Measurements from ENCODE around the gene NHERF1. TPM values are rescaled to one million over a fixed set of nuclear protein-coding genes. Genes with fewer than 3 reads are reported as not detected.

Gene NHERF1
- total RNA-seq, 1 donor from 2014 or later, result 36.3 TPM

- no peak for FAIRE-seq
- Mint-ChIP-seq H3K36me3 (ENCODE audit: low read depth, unreplicated experiment) (no peaks in the 10 kb centered on the region), H3K27me3 (ENCODE audit: low read depth, unreplicated experiment) (peaks cover 5% of the 10 kb centered on the region), H3K9me3 (ENCODE audit: unreplicated experiment) (no peaks in the 10 kb centered on the region), H3K4me3 (ENCODE audit: unreplicated experiment) (no peak overlapping the region), H3K27ac (ENCODE audit: unreplicated experiment) (no peak overlapping the region), H3K4me1 (ENCODE audit: low read depth, unreplicated experiment) (peaks cover 17% of the 10 kb centered on the region)
- Histone ChIP-seq H3K9ac (ENCODE audit: low read length) (no peak overlapping the region), H3K79me2 (ENCODE audit: insufficient read depth, low read length) (peaks cover 10% of the 10 kb centered on the region), H3K27ac (ENCODE audit: low read depth, low read length) (no peak overlapping the region), H2AFZ (ENCODE audit: low read depth, low read length) (no peak overlapping the region), H3K4me1 (ENCODE audit: insufficient read depth, low read length) (peaks cover 11% of the 10 kb centered on the region), H4K20me1 (ENCODE audit: insufficient read depth, low read length) (peaks cover 12% of the 10 kb centered on the region), H3K36me3 (ENCODE audit: insufficient read depth, low read length) (no peaks in the 10 kb centered on the region), H3K9me3 (ENCODE audit: insufficient read depth, low read depth, low read length) (no peaks in the 10 kb centered on the region), H3K27me3 (ENCODE audit: insufficient read depth, low read length) (peaks cover 7% of the 10 kb centered on the region), H3K4me2 (ENCODE audit: low read length) (no peak overlapping the region), H3K4me3 (ENCODE audit: insufficient read depth, low read depth, low read length) (no peak overlapping the region)
- TF ChIP-seq EZH2 (IDR thresholded peaks at IDR 0.05; ENCODE audit: insufficient read depth, low read length) (no peak), CTCF (IDR thresholded peaks at IDR 0.05; ENCODE audit: insufficient read depth, low read depth, low read length) (no peak)
- DNase-seq (ENCODE audit: low read depth), result no peak
Observed at GRCh38 chr17:74745548-74746177, 2.8 kb upstream of the NHERF1 start.

GRCh38 chr17:74746376-74746775 is 2.1 kb upstream of the NHERF1 start:
- no peak for FAIRE-seq

More at GRCh38 chr17:74746376-74746775, 2.1 kb upstream of the NHERF1 start:
- DNase-seq (ENCODE audit: low read depth), result no peak
- Histone ChIP-seq H3K4me1 (ENCODE audit: insufficient read depth, low read length) (peaks cover 15% of the 10 kb centered on the region), H3K79me2 (ENCODE audit: insufficient read depth, low read length) (peaks cover 17% of the 10 kb centered on the region), H3K9ac (ENCODE audit: low read length) (no peak overlapping the region), H2AFZ (ENCODE audit: low read depth, low read length) (no peak overlapping the region), H3K9me3 (ENCODE audit: insufficient read depth, low read depth, low read length) (no peaks in the 10 kb centered on the region), H3K4me3 (ENCODE audit: insufficient read depth, low read depth, low read length) (no peak overlapping the region), H3K36me3 (ENCODE audit: insufficient read depth, low read length) (no peaks in the 10 kb centered on the region), H4K20me1 (ENCODE audit: insufficient read depth, low read length) (peaks cover 12% of the 10 kb centered on the region), H3K27me3 (ENCODE audit: insufficient read depth, low read length) (peaks cover 7% of the 10 kb centered on the region), H3K4me2 (ENCODE audit: low read length) (no peak overlapping the region), H3K27ac (ENCODE audit: low read depth, low read length) (no peak overlapping the region)
- TF ChIP-seq EZH2 (IDR thresholded peaks at IDR 0.05; ENCODE audit: insufficient read depth, low read length) (no peak), CTCF (IDR thresholded peaks at IDR 0.05; ENCODE audit: insufficient read depth, low read depth, low read length) (no peak)
- Mint-ChIP-seq H3K9me3 (ENCODE audit: unreplicated experiment) (no peaks in the 10 kb centered on the region), H3K4me3 (ENCODE audit: unreplicated experiment) (no peak overlapping the region), H3K27me3 (ENCODE audit: low read depth, unreplicated experiment) (peaks cover 4% of the 10 kb centered on the region), H3K27ac (ENCODE audit: unreplicated experiment) (peak overlapping the region; percentile 14), H3K36me3 (ENCODE audit: low read depth, unreplicated experiment) (no peaks in the 10 kb centered on the region), H3K4me1 (ENCODE audit: low read depth, unreplicated experiment) (peaks cover 21% of the 10 kb centered on the region)

Data from astrocyte (in vitro differentiated cells and primary cell).